ENCODE results near the gene HNRNPUL1. TPM values are rescaled to one million over a fixed set of nuclear protein-coding genes. Genes with fewer than 3 reads are reported as not detected.

HNRNPUL1 gene
- total RNA-seq, 1 donor from 2014 or later = 244 TPM

- DNase-seq (ENCODE audit: extremely low spot score, unreplicated experiment) = no peak
- Mint-ChIP-seq H3K36me3 (peaks cover 17% of the 10 kb centered on the region), H3K27me3 (no peaks in the 10 kb centered on the region), H3K4me1 (ENCODE audit: unreplicated experiment) (peaks cover 16% of the 10 kb centered on the region), H3K27ac (no peak overlapping the region), H3K4me3 (no peak overlapping the region), H3K9me3 (no peaks in the 10 kb centered on the region)
- TF ChIP-seq CTCF (conservative IDR thresholded peaks at IDR 0.05) = no peak
Observed at GRCh38 chr19:41316306-41316920, 52.2 kb downstream of the HNRNPUL1 start.

- peaks cover 11% of the 10 kb centered on the region for H3K36me3 Mint-ChIP-seq
- no peaks in the 10 kb centered on the region for H3K9me3 Mint-ChIP-seq
- DNase-seq (ENCODE audit: extremely low spot score, unreplicated experiment) = no peak
- H3K27me3 Mint-ChIP-seq = no peaks in the 10 kb centered on the region
- peaks cover 10% of the 10 kb centered on the region for H3K4me1 Mint-ChIP-seq (ENCODE audit: unreplicated experiment)
- H3K27ac Mint-ChIP-seq = no peak overlapping the region
- H3K4me3 Mint-ChIP-seq = no peak overlapping the region
- no peak for TF ChIP-seq CTCF (conservative IDR thresholded peaks at IDR 0.05)
Observed at GRCh38 chr19:41318696-41319499, 54.7 kb downstream of the HNRNPUL1 start.

GRCh38 chr19:41319500-41320184, 55.5 kb downstream of the HNRNPUL1 start:
- no peaks in the 10 kb centered on the region for H3K9me3 Mint-ChIP-seq
- H3K27ac Mint-ChIP-seq = no peak overlapping the region
- H3K27me3 Mint-ChIP-seq = peaks cover 5% of the 10 kb centered on the region
- no peak for TF ChIP-seq CTCF (conservative IDR thresholded peaks at IDR 0.05)
- H3K4me1 Mint-ChIP-seq (ENCODE audit: unreplicated experiment) = peaks cover 17% of the 10 kb centered on the region
- no peak overlapping the region for H3K4me3 Mint-ChIP-seq
- no peak for DNase-seq (ENCODE audit: extremely low spot score, unreplicated experiment)
- H3K36me3 Mint-ChIP-seq = peaks cover 11% of the 10 kb centered on the region

- Mint-ChIP-seq H3K27me3 (peaks cover 8% of the 10 kb centered on the region), H3K4me3 (no peak overlapping the region), H3K27ac (no peak overlapping the region), H3K4me1 (ENCODE audit: unreplicated experiment) (peaks cover 20% of the 10 kb centered on the region), H3K36me3 (peaks cover 11% of the 10 kb centered on the region), H3K9me3 (no peaks in the 10 kb centered on the region)
- no peak for TF ChIP-seq CTCF (conservative IDR thresholded peaks at IDR 0.05)
- no peak for DNase-seq (ENCODE audit: extremely low spot score, unreplicated experiment)
Observed at GRCh38 chr19:41320185-41320518, 56.0 kb downstream of the HNRNPUL1 start.

GRCh38 chr19:41320568-41320967, 56.4 kb downstream of the HNRNPUL1 start:
- DNase-seq (ENCODE audit: extremely low spot score, unreplicated experiment) = no peak
- H3K27ac Mint-ChIP-seq = no peak overlapping the region
- no peaks in the 10 kb centered on the region for H3K9me3 Mint-ChIP-seq
- no peak for TF ChIP-seq CTCF (conservative IDR thresholded peaks at IDR 0.05)
- H3K4me3 Mint-ChIP-seq = no peak overlapping the region
- H3K4me1 Mint-ChIP-seq (ENCODE audit: unreplicated experiment) = peaks cover 25% of the 10 kb centered on the region
- peaks cover 11% of the 10 kb centered on the region for H3K36me3 Mint-ChIP-seq
- peaks cover 11% of the 10 kb centered on the region for H3K27me3 Mint-ChIP-seq

Measured in type B pancreatic cell (in vitro differentiated cells).